Epidermal melanocyte (primary cell): ENCODE measurements around the gene ANKRD42.
A peak's percentile ranks its signal among the peaks of the same experiment; 100 is the strongest.

Experiments used
- DNase-seq: peaks from one replicate; pipeline ENCODE4 v3.0.0; 2011; ENCODE audit warnings: low spot score; ENCODE audit not compliant: insufficient read length

The ANKRD42 gene

DNA sequence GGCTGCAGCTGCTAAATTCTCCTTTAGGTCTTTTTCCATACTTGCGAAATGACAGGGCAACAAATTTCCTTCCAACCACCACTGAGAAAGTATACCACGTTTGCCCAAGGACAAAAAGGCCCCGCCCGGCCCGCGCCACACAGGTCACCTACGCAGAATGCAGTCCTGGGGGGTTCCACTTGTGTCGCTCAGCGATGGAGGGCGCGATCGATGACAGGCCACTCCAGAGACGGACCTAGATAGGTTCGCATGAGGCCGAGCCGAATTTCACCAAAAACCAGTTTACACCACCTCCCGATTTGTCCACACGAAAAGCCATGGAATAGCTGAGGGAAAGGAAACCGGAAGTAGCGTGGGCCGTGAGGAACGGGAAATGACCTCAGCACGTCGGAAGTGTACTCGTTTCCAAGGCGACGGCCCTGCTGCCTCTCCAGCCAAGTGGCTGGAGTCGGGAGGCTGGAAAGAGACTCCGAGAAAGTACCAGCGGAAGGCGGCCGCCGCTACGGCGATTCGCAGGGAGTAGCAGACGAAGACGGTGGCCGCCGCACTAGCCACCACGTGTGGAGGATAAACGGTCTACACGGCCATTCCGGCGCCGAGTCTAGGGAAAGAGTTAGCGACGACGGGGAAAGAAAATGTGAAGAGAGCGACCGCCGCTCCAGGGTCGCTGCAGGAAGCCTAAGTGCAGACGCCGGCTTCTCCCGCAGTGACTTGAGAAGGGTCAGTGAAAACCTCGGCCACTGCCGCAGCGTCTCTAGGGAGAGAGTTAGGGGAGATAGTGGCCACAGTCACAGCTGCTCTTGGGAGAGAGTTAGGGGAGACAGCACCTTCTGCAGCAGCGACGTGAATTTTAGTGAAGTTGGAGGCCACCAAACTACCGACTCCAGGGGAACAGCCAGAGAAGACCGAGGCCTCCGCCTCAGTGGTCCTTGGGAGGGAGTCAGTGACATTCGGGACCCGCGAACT lies at the start of gene ANKRD42:
TSS of gene ANKRD42 (plus strand) at position 398 of the 966 bp plus-strand sequence. CDS start 959 bp downstream, outside the sequence.
- DNase-seq: peak; percentile 88

GRCh38 chr11:83147895-83148294 lies 45.6 kb upstream of the ANKRD42 start:
- no peak for DNase-seq

DNA sequence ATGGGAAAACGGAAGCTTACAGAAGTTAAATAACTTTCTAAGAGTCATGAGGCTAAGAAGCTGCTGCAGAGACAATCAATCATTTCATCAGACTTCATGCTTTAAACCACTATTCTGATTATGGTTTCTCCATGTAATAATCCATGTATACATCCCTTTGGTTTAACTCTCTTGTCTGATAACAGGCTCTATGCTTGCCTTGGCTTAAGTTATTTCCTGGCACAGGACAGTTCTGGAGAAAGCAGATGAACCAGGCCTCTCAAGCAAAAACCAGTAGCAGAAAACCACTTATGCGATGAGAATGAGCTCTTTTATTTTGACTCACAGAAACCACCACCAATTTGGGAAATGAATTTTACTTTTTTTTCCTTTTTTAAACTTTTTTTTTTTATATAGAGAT lies 43.1 kb upstream of the ANKRD42 start:
- no peak for DNase-seq

DNA sequence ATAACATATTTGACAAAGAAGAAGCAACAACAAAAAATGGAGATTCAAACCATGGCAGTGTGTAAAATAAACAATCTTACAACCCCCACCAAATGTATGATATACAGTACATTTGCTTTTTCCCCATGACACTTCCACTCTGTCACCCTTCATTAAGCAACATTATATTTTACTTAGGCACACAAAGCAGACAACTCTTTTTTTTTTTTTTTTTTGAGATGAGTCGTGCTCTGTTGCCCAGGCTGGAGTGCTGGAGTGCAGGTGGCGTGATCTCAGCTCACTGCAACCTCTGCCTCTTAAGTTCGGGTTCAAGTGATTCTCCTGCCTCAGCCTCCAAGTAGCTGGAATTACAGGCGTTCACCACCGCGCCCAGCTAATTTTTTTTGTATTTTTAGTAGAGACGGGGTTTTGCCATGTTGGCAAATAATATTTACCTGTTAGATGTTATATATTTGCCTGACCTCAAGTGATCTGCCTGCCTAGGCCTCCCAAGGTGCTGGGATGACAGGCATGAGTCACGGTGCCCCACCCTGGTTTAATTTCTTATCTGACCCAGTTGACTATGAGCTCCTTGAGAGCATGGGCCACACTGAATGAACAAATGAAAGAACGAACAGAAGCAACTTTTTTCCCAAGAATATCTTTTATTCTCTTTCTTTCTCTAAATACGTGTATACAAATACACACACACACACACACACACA lies 42.1 kb upstream of the ANKRD42 start:
- DNase-seq: no peak

GRCh38 chr11:83152264-83152663 lies 41.2 kb upstream of the ANKRD42 start:
- DNase-seq: no peak

DNA sequence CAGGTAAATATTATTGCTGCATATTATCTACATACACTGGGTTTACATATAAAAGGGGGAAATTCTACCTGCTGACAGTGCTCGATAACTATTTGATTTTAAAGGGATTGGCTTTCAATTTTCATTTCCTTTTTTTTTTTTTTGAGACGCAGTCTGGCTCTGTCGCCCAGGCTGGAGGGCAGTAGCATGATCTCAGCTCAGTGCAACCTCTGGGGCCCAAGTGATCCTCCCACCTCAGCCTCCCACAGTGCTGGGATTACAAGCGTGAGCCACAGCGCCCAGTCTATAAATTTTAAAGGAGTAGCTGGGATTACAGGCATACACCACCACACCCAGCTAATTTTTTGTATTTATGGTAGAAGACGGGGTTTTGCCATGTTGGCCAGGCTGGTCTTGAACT lies 39.7 kb upstream of the ANKRD42 start:
- no peak for DNase-seq

DNA sequence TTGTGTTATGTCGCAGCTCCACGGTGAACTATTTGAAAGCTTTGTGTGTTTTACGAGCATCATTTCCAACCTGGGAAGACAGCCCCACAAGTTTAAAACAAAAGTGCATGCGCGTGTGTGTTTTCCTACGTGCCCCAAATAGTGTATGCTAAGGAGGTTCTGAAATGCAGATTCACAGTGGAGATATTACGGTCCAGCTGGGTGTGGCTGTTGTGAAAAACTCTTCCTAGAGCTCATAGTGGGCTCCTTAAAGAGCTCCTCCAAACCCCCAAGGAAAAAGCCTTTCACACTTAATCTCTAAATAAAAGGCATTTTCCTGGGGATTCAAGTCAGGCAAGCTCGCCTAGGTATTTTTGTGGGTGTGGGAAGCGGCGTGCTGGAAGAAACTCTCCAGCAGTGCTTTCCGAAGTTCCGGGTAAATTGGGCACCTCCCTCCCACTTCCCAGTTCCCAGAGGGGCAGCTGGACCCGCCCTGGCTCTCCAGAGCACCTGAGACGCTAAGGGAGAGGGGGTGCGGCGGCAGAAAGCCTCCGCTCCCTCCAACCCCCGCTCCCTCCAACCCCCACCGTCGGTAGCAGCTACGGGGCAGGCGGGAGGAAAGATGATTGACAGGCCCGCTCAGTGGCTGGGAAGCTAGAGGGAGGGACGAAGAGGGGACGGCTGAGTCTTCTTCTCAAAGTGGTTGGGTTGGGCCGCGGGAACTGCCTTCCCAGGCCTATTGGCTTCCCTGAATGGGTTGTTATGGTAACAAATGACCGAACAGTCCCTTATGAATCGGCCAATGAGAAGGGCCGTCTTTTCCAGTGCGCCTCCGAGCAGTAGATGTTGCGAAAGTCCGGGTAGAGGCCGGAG lies 37.1 kb upstream of the ANKRD42 start:
- DNase-seq: peak; percentile 94

- DNase-seq: no peak
Measured at GRCh38 chr11:83156996-83157593, 36.4 kb upstream of the ANKRD42 start, which contains the start of gene PCF11. PCF11 (plus strand) TSS chr11:83157131; CDS start chr11:83157440, 309 bp downstream.

- no peak for DNase-seq
Measured at GRCh38 chr11:83157594-83158356, 35.7 kb upstream of the ANKRD42 start.

DNA sequence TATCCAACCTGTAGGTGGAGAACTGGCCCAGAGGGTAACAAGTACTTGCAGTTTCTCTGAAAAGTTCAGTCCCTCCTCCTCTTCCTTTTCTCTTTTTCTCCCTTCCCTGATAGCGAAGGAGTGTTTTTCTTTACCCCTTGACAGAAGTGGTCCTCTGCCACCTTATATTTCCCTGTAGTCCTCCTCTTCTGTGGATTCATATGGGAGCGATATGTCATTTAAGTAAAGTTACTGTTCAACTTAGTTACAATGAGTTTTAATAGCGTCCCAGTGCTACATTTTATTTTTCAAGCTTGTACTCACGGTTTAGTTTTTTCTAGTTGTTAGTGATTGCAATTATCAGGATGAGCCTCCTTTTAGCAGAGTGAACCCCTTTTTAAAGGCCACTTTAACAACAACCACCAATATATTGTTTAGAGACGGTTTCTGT lies 35.1 kb upstream of the ANKRD42 start:
- no peak for DNase-seq

GRCh38 chr11:83158965-83159901 lies 34.3 kb upstream of the ANKRD42 start:
- no peak for DNase-seq

DNA sequence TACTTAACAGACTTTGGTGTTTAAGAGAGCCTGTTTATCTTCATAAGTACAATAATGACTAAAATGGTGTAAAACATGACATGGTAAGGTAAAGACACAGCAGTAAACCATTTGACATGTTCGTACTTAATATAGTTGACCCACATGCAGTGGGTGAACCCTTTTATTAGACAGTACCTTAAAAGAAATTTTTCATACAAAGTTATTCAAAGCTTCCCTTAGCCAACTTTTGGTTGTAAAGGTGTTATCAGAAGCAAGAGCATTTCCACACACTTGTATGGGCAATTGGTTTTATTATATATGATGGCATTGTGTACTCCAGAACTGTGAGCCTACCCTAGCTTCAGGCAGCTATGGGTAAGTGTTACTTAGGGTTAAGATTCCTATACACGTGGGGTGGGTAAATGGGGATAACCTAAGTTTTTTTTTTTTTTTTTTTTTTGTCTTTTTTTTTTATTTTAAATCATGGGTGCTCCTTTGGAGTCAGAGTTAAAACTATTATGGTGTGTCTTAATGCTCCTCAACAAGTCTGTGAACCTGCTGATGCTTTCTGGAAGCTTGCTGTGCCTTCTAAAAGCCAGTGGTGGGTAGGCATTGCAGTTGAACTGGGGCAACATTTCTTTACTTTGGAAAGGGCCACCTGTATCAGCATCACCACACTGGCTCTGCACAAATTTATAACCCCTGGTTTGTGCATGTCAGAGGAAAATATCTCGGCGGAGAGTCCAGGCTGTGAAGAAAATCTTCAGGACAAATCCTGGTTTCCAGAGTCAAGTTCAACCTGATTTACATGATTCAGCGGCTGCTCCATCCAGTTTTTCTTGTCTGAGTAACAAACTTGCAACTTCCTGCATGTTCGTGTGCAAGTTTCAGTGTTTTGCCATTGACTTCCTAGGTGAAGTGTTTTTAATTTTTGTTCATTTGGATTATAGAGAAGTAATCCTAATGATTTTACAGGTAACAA lies 33.3 kb upstream of the ANKRD42 start:
- DNase-seq: no peak

GRCh38 chr11:83161610-83162199 lies 31.8 kb upstream of the ANKRD42 start:
- DNase-seq: no peak

DNA sequence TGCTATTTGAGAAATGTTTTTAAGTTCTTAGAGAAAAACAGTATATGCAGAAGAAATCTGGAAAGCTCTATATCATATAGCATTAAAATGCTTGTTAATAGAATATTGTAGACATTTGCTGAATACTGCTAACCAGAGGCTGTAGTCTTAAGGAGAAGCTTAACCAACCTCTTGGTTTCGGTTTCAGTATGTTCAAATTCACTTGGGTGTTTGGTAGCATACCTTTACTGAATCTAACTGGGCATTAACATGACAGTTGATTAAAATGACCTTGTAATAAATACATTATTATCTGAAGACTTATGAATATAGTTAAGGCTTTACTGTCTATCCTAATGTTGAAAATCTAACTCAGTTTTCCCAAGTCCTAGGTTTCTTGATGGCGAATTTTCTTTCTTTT lies 31.1 kb upstream of the ANKRD42 start:
- no peak for DNase-seq

DNA sequence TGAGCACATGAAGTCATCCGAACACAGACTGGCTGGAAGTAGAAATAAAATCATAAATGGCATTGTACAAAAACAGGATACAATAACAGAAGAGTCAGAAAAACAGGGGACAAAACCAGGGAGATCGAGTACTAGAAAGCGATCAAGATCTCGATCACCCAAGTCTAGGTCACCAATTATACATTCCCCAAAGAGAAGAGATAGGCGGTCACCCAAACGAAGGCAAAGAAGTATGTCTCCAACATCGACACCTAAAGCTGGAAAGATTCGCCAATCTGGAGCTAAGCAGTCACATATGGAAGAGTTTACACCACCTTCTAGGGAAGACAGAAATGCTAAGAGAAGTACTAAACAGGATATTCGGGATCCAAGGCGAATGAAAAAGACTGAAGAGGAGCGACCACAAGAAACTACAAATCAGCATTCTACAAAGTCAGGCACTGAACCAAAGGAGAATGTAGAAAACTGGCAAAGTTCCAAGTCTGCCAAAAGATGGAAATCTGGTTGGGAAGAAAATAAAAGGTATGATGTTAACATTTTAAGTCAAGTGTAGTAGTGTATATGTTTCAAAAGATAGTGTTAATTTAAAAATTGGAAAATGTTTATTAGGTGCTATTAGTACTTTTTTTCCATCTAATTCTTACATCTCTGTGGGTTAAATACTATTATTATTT lies 27.2 kb upstream of the ANKRD42 start:
- DNase-seq: no peak

DNA sequence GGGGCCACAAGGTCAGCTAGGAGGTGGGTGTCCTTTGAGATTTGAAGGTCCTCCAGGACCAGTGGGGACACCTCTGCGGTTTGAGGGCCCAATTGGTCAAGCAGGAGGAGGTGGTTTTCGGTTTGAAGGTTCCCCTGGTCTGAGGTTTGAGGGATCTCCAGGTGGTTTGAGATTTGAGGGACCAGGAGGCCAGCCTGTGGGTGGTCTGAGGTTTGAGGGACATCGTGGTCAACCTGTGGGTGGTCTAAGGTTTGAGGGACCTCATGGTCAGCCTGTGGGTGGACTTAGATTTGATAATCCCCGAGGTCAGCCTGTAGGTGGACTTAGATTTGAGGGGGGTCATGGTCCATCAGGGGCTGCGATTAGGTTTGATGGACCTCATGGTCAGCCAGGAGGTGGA lies 24.8 kb upstream of the ANKRD42 start:
- no peak for DNase-seq

DNA sequence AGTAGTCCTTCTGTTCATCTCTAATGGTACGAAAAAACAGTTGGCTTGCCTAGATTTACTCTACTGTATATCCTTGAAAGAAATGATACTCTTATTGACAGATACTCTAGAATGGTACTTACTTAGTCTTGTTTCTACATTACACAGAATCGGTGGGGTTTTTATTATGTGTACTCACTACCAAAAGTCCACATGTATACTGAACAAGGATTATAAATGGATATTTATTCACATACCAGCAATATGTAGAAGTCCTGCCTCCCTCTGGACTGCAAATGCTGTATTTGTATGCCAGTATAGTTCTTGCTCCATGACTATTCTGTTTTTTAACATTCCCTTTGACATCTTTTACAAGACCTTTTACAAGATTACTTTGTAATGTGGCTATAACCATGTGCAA lies 22.6 kb upstream of the ANKRD42 start:
- DNase-seq: no peak
